ENCODE data around the gene MPV17L.

DNA sequence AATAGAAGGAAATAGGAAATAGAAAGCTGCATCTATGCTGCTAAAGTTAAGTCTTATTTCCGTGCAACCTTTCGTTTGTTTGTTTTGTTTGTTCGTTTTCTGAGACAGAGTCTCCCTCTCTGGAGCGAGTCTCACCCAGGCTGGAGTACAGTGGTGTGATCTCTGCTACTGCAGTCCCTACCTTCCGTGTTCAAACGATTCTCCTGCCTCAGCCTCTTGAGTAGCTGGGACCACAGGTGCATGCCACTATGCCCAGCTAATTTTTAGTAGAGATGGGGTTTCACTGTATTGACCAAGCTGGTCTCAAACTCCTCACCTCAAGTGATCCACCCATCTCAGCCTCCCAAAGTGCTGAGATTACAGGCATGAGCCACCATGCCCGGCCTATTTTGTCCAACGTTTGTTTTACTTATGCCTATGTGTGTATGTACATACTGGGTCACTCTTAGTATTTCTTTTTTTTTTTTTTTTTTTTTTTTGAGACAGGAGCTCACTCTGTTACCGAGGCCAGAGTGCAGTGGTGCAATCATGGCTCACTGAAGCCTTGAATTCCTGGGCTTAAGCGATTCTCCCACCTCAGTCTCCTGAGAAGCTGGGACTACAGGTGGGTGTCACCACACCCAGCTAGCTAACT, 55.7 kb downstream of the MPV17L start:
- TF ChIP-seq CTCF (IDR thresholded peaks at IDR 0.05; ENCODE audit: low read depth, low read length) (no peak), EZH2phosphoT487 (IDR thresholded peaks at IDR 0.05; ENCODE audit: low read depth) (no peak)
